Thyroid gland (tissue), 4 donors: ENCODE data around the gene GLIPR2. TPM values are rescaled to one million over a fixed set of nuclear protein-coding genes. Genes with fewer than 3 reads are reported as not detected.

Experiments
- DNase-seq, 2 donors: peaks; one replicate each; pipeline ENCODE4 v3.0.0-alpha.2; 2019
- H3K27ac ChIP-seq, 3 donors: fragments of 200-600 bp; sonication (generic); 1 replicate in 2 of 3; 2 replicates in 1 of 3; pipeline ENCODE4 v1.5.1; 2016 to 2019; ENCODE audit warnings: mild to moderate bottlenecking in 1 of 3, moderate library complexity in 1 of 3
- H3K27me3 ChIP-seq: fragments of 200-600 bp; sonication (generic); one replicate; pipeline ENCODE4 v1.5.1; 2019
- H3K36me3 ChIP-seq, 2 donors: fragments of 200-600 bp; sonication (generic); one replicate each; pipeline ENCODE4 v1.5.1; 2016 to 2019
- H3K4me1 ChIP-seq, 2 donors: fragments of 200-600 bp; sonication (generic); one replicate each; pipeline ENCODE4 v1.5.1; 2017 to 2019
- H3K4me3 ChIP-seq, 3 donors: fragments of 200-600 bp; sonication (generic); replicated peaks in 1 of 3; 1 replicate in 2 of 3; 2 replicates in 1 of 3; pipeline ENCODE4 v1.5.1; 2016; ENCODE audit warnings: mild to moderate bottlenecking in 1 of 3
- H3K9me3 ChIP-seq: fragments of 200-600 bp; sonication (generic); one replicate; pipeline ENCODE4 v1.5.1; 2017
- POLR2A ChIP-seq, 2 donors: fragments of 450-650 bp; IDR thresholded peaks; one replicate each; pipeline ENCODE4 v1.6.1; 2017; ENCODE audit warnings: antibody characterized with exemption in 2 of 2, mild to moderate bottlenecking in 2 of 2, moderate library complexity in 1 of 2
- WGBS, 2 donors: methylation state at CpG; one replicate each; pipeline ENCODE4 v1.1.5; 2017; 5-methylcytosine and 5-hydroxymethylcytosine counted together
- intact Hi-C: fragments of 100-400 bp; cut with DNase I; formaldehyde crosslinking; loops from one replicate; pipeline ENCODE4 v1.15.1; 2023
- total RNA-seq, 4 donors: library from RNA; depleted of rRNA; stranded (reverse); fragments of >200 nt; gene quantifications; one replicate each; pipeline ENCODE4 v1.2.3, GENCODE V29; 2016
- TF ChIP-seq, protein P1 (sequence below), 6 experiments: fragments of 200-600 bp in 3 of 6; fragments of 450-650 bp in 3 of 6; sonication (generic) in 3 of 6; IDR thresholded peaks; one replicate each; pipeline ENCODE4 v1.5.1; 2016 to 2019; ENCODE audit warnings: antibody characterized with exemption in 6 of 6, mild to moderate bottlenecking in 2 of 6, inconsistent platforms in 1 of 6, moderate library complexity in 1 of 6

Gene GLIPR2
- total RNA-seq, 4 donors from 2014 or later, result 15.6 to 25.1 (median 20.4) TPM

DNA sequence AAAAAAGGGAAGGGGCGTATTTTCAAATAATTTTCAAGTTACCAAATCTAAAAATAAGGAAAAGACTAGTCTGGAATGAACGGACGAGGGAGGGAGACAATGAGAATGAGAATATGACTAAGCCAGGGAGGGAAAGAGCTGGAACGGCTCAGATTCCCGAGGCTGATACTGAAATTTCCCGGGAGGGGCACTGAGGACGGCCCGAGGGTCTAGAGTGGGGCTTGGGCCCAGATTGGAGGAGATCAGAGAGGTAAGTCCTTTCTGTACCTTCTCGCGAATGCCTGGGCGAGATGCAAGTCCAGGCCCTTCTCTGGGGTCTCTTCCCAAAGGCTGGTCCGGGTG, 29.3 kb downstream of the GLIPR2 start:
- intact Hi-C loops, result loop anchor here (2.0 to 10.0 kb wide), 2 partner anchors 63 to 211 kb away; partner anchors contain the start of gene OR2S2
- H3K27me3 ChIP-seq, result no peaks in the 10 kb centered on the region
- no peak for DNase-seq
- H3K9me3 ChIP-seq, result no peaks in the 10 kb centered on the region
- no peak overlapping the region for H3K4me3 ChIP-seq
- peak overlapping the region in 2 of 3 donors; percentile 24 to 57 for H3K27ac ChIP-seq
- 53 to 68% methylated on average over 10 to 12 of the region's 12 CpGs for WGBS, 2 donors
- no peak for TF ChIP-seq POLR2A (IDR thresholded peaks at IDR 0.05)
- TF ChIP-seq, protein P1, sequence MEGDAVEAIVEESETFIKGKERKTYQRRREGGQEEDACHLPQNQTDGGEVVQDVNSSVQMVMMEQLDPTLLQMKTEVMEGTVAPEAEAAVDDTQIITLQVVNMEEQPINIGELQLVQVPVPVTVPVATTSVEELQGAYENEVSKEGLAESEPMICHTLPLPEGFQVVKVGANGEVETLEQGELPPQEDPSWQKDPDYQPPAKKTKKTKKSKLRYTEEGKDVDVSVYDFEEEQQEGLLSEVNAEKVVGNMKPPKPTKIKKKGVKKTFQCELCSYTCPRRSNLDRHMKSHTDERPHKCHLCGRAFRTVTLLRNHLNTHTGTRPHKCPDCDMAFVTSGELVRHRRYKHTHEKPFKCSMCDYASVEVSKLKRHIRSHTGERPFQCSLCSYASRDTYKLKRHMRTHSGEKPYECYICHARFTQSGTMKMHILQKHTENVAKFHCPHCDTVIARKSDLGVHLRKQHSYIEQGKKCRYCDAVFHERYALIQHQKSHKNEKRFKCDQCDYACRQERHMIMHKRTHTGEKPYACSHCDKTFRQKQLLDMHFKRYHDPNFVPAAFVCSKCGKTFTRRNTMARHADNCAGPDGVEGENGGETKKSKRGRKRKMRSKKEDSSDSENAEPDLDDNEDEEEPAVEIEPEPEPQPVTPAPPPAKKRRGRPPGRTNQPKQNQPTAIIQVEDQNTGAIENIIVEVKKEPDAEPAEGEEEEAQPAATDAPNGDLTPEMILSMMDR (IDR thresholded peaks at IDR 0.05), result no peak
- peaks cover 8 to 26% of the 10 kb centered on the region in 2 donors for H3K4me1 ChIP-seq
- no peaks in the 10 kb centered on the region for H3K36me3 ChIP-seq

- H3K27ac ChIP-seq, result peak overlapping the region in 2 of 3 donors; percentile 24 to 57
- TF ChIP-seq, protein P1 (IDR thresholded peaks at IDR 0.05), result peak; percentile 82 to 95 (median 92)
- no peak for TF ChIP-seq POLR2A (IDR thresholded peaks at IDR 0.05)
- DNase-seq, result peak; percentile 74 to 76
- H3K4me3 ChIP-seq, result peak overlapping the region in 2 of 3 donors; percentile 11 to 35
- WGBS, 2 donors, result 1 to 3% methylated on average over 26 to 37 of the region's 58 CpGs
- H3K36me3 ChIP-seq, result no peaks in the 10 kb centered on the region
- H3K27me3 ChIP-seq, result no peaks in the 10 kb centered on the region
- no peaks in the 10 kb centered on the region for H3K9me3 ChIP-seq
- H3K4me1 ChIP-seq, result peaks cover 8 to 26% of the 10 kb centered on the region in 2 donors
- intact Hi-C loops, result loop anchor here (2.0 to 10.0 kb wide), 2 partner anchors 64 to 212 kb away; partner anchors contain the start of gene OR2S2
Measured at GRCh38 chr9:36166168-36166927, 29.8 kb downstream of the GLIPR2 start.

- intact Hi-C loops, result loop anchor here (10.0 kb wide), 1 partner anchor 214 kb away; the partner anchor contains the start of gene OR2S2
- WGBS, 2 donors, result 91 to 94% methylated on average over 6 of the region's 6 CpGs
Measured at GRCh38 chr9:36169166-36169565, 32.6 kb downstream of the GLIPR2 start, which contains the start of gene CCIN. TSS of gene CCIN (plus strand) at chr9:36169388. CDS start at chr9:36169503, 115 bp downstream.

GRCh38 chr9:36169708-36170107, 33.2 kb downstream of the GLIPR2 start:
- no peak overlapping the region for H3K4me3 ChIP-seq
- no peaks in the 10 kb centered on the region for H3K36me3 ChIP-seq
- intact Hi-C loops, result loop anchor here (10.0 kb wide), 1 partner anchor 215 kb away; the partner anchor contains the start of gene OR2S2
- H3K9me3 ChIP-seq, result no peaks in the 10 kb centered on the region
- WGBS, 2 donors, result 93 to 94% methylated on average over 17 of the region's 17 CpGs
- H3K27me3 ChIP-seq, result no peaks in the 10 kb centered on the region
- no peak for DNase-seq
- TF ChIP-seq POLR2A (IDR thresholded peaks at IDR 0.05), result no peak
- TF ChIP-seq, protein P1 (IDR thresholded peaks at IDR 0.05), result no peak
- peaks cover 0 to 16% of the 10 kb centered on the region in 2 donors for H3K4me1 ChIP-seq
- no peak overlapping the region for H3K27ac ChIP-seq

More at GRCh38 chr9:36169166-36169565, 32.6 kb downstream of the GLIPR2 start, which contains the start of gene CCIN:
- no peak for TF ChIP-seq POLR2A (IDR thresholded peaks at IDR 0.05)
- TF ChIP-seq, protein P1 (IDR thresholded peaks at IDR 0.05), result no peak
- no peaks in the 10 kb centered on the region for H3K27me3 ChIP-seq
- no peaks in the 10 kb centered on the region for H3K36me3 ChIP-seq
- no peak within 1 kb of the TSS for H3K27ac ChIP-seq
- no peak for DNase-seq
- no peaks in the 10 kb centered on the region for H3K9me3 ChIP-seq
- peaks cover 0 to 16% of the 10 kb centered on the region in 2 donors for H3K4me1 ChIP-seq
- no peak within 1 kb of the TSS for H3K4me3 ChIP-seq

- no peak overlapping the region for H3K4me3 ChIP-seq
- no peak overlapping the region for H3K27ac ChIP-seq
- 95 to 97% methylated on average over 11 to 13 of the region's 13 CpGs for WGBS, 2 donors
- H3K4me1 ChIP-seq, result peaks cover 0 to 13% of the 10 kb centered on the region in 2 donors
- no peaks in the 10 kb centered on the region for H3K9me3 ChIP-seq
- no peak for DNase-seq
- H3K27me3 ChIP-seq, result no peaks in the 10 kb centered on the region
- H3K36me3 ChIP-seq, result no peaks in the 10 kb centered on the region
- no peak for TF ChIP-seq POLR2A (IDR thresholded peaks at IDR 0.05)
- TF ChIP-seq, protein P1 (IDR thresholded peaks at IDR 0.05), result no peak
- intact Hi-C loops, result no loop called here
Measured at GRCh38 chr9:36170531-36170930, 34.0 kb downstream of the GLIPR2 start.
